GM21526 (cell line): ENCODE data around the gene FRAS1.

Experiments used
- ATAC-seq: cut with Tn5 transposase; IDR thresholded peaks from one replicate; pipeline ENCODE4 v1.9.1; 2021; ENCODE audit warnings: moderate library complexity; ENCODE audit not compliant: unreplicated experiment, low FRiP score

FRAS1 gene

GRCh38 chr4:78560296-78560963, 503.3 kb downstream of the FRAS1 start:
- no peak for ATAC-seq

GRCh38 chr4:78561677-78562076, 504.6 kb downstream of the FRAS1 start:
- no peak for ATAC-seq

GRCh38 chr4:78562687-78563086, 505.6 kb downstream of the FRAS1 start:
- ATAC-seq = no peak

- ATAC-seq = no peak
These were observed 508.8 kb downstream of the FRAS1 start for GRCh38 chr4:78565971-78566372.

GRCh38 chr4:78566834-78567499, 509.8 kb downstream of the FRAS1 start:
- no peak for ATAC-seq

- no peak for ATAC-seq
These were observed 510.5 kb downstream of the FRAS1 start for GRCh38 chr4:78567500-78568060.

- no peak for ATAC-seq
These were observed 511.6 kb downstream of the FRAS1 start for GRCh38 chr4:78568640-78569305.

- no peak for ATAC-seq
These were observed 512.2 kb downstream of the FRAS1 start for GRCh38 chr4:78569306-78569821.

- ATAC-seq = no peak
These were observed 513.0 kb downstream of the FRAS1 start for GRCh38 chr4:78570117-78570516.

GRCh38 chr4:78571804-78572203, 514.7 kb downstream of the FRAS1 start:
- no peak for ATAC-seq

GRCh38 chr4:78578674-78579425, 521.7 kb downstream of the FRAS1 start:
- no peak for ATAC-seq

- ATAC-seq = no peak
These were observed 524.5 kb downstream of the FRAS1 start for GRCh38 chr4:78581618-78582017.

- no peak for ATAC-seq
These were observed 527.9 kb downstream of the FRAS1 start for GRCh38 chr4:78584863-78585547.

GRCh38 chr4:78585633-78586032, 528.5 kb downstream of the FRAS1 start:
- ATAC-seq = no peak

GRCh38 chr4:78588894-78589545, 531.9 kb downstream of the FRAS1 start:
- ATAC-seq = no peak

GRCh38 chr4:78591404-78591803, 534.3 kb downstream of the FRAS1 start:
- ATAC-seq = no peak

GRCh38 chr4:78592088-78592783, 535.1 kb downstream of the FRAS1 start:
- no peak for ATAC-seq
